HCT116 (cell line): Measurements from ENCODE around the gene MAOA. TPM values are rescaled to one million over a fixed set of nuclear protein-coding genes. Genes with fewer than 3 reads are reported as not detected.

ENCODE experiments used
- ATAC-seq: fragments of 200-7000 bp; cut with Tn5 transposase; 2 replicates; pipeline ENCODE4 v1.9.1; 2020; ENCODE audit warnings: mild to moderate bottlenecking, moderate library complexity
- BruUV-seq: library from RNA; stranded (reverse); fragments of 400-500 nt; replicated peaks from 2 replicates; lab custom pipeline; 2021; lab: Mats Ljungman, UMichigan
- CTCF ChIA-PET: fragments of 300-600 bp; sonication (Branson Sonifier 250); formaldehyde crosslinking; loops from one replicate; lab custom pipeline; 2021; ENCODE audit warnings: antibody characterized with exemption; lab: Charles Lee
- POLR2A ChIA-PET: fragments of 300-600, 350-600 bp; sonication (Branson Sonifier 250); formaldehyde crosslinking; loops from one replicate; lab custom pipeline; 2021; ENCODE audit warnings: antibody characterized with exemption; lab: Charles Lee
- RAD21 ChIA-PET, 2 experiments: fragments of 300-600 bp; sonication (Branson Sonifier 250); formaldehyde crosslinking; loops; one replicate each; lab custom pipeline; 2023; ENCODE audit warnings: low total read pairs in 2 of 2; ENCODE audit not compliant: uncharacterized antibody in 2 of 2, unreplicated experiment in 2 of 2, low non-redundant PET in 1 of 2; lab: Charles Lee
- DNase-seq: peaks from one replicate; pipeline ENCODE4 v3.0.0-alpha.2; 2010; ENCODE audit warnings: low read depth, low spot score
- H2AFZ ChIP-seq: fragments of 200-600 bp; shearing (Covaris generic), sonication (generic); 2 replicates; pipeline ENCODE4 v1.6.1; 2017; ENCODE audit warnings: low read depth, mixed run types, mixed read lengths, antibody characterized with exemption, low read length; ENCODE audit not compliant: poor library complexity, severe bottlenecking
- H3K27ac ChIP-seq: 2 replicates; pipeline ENCODE4 v1.5.1; 2012; ENCODE audit warnings: low read depth, low read length
- H3K27me3 ChIP-seq: fragments of 200-600 bp; sonication (generic); 2 replicates; pipeline ENCODE4 v1.6.1; 2016; ENCODE audit warnings: mixed run types, low read length, mixed read lengths; ENCODE audit not compliant: insufficient read depth
- H3K36me3 ChIP-seq, 2 experiments: fragments of 200-500 bp in 1 of 2; fragments of 200-600 bp in 1 of 2; sonication (Bioruptor generic) in 1 of 2; sonication (generic) in 1 of 2; 2 replicates each; pipeline versions ENCODE4 v1.5.1 to v1.6.1; 2014 to 2016; ENCODE audit warnings: low read length in 2 of 2, inconsistent platforms in 1 of 2, mixed read lengths in 1 of 2, mixed run types in 1 of 2; ENCODE audit not compliant: insufficient read depth in 2 of 2, control insufficient read depth in 1 of 2
- H3K4me1 ChIP-seq, 2 experiments: fragments of 200-600 bp in 1 of 2; sonication (generic) in 1 of 2; 2 replicates each; pipeline versions ENCODE4 v1.5.1 to v1.6.1; 2012 to 2017; ENCODE audit warnings: low read length in 2 of 2, inconsistent platforms in 1 of 2, mild to moderate bottlenecking in 1 of 2, mixed read lengths in 1 of 2, mixed run types in 1 of 2, moderate library complexity in 1 of 2; ENCODE audit not compliant: insufficient read depth in 2 of 2, control insufficient read depth in 1 of 2
- H3K4me2 ChIP-seq: fragments of 200-600 bp; sonication (generic); 2 replicates; pipeline ENCODE4 v1.6.1; 2017; ENCODE audit warnings: mixed run types, low read length, mixed read lengths
- H3K4me3 ChIP-seq, 2 experiments: fragments of 200-600 bp in 1 of 2; sonication (generic) in 1 of 2; replicated peaks in 1 of 2; 2 replicates each; pipeline ENCODE4 v1.5.1; 2011 to 2016; ENCODE audit warnings: low read length in 2 of 2, control low read depth in 1 of 2, low read depth in 1 of 2, mild to moderate bottlenecking in 1 of 2, mixed read lengths in 1 of 2, mixed run types in 1 of 2
- H3K79me2 ChIP-seq: fragments of 200-600 bp; sonication (generic); 2 replicates; pipeline ENCODE4 v1.6.1; 2017; ENCODE audit warnings: mild to moderate bottlenecking, mixed run types, low read length, moderate library complexity, mixed read lengths; ENCODE audit not compliant: insufficient read depth
- H3K9ac ChIP-seq: fragments of 200-600 bp; sonication (generic); 2 replicates; pipeline ENCODE4 v1.6.1; 2016; ENCODE audit warnings: low read length, mixed read lengths
- H3K9me2 ChIP-seq: fragments of 200-600 bp; sonication (generic), shearing (Covaris generic); 2 replicates; pipeline ENCODE4 v1.6.1; 2017; ENCODE audit warnings: mixed run types, mild to moderate bottlenecking, moderate library complexity; ENCODE audit not compliant: insufficient read depth
- H3K9me3 ChIP-seq, 2 experiments: fragments of 200-500 bp in 1 of 2; fragments of 200-600 bp in 1 of 2; sonication (Bioruptor generic) in 1 of 2; sonication (generic) in 1 of 2; 2 replicates each; pipeline ENCODE4 v1.6.1; 2014 to 2017; ENCODE audit warnings: low read length in 2 of 2, mixed read lengths in 2 of 2, inconsistent platforms in 1 of 2, low read depth in 1 of 2, mild to moderate bottlenecking in 1 of 2, mixed run types in 1 of 2, moderate library complexity in 1 of 2; ENCODE audit not compliant: control insufficient read depth in 1 of 2, insufficient read depth in 1 of 2
- H4K20me1 ChIP-seq: fragments of 200-600 bp; sonication (generic), shearing (Covaris generic); 2 replicates; pipeline ENCODE4 v1.6.1; 2017; ENCODE audit warnings: mixed run types, mild to moderate bottlenecking, moderate library complexity; ENCODE audit not compliant: insufficient read depth
- CEBPB ChIP-seq: IDR thresholded peaks from 2 replicates; pipeline ENCODE4 v1.6.1; 2012; ENCODE audit warnings: low read depth
- EGR1 ChIP-seq: IDR thresholded peaks from 2 replicates; pipeline ENCODE4 v1.6.1; 2012; ENCODE audit warnings: low read depth
- ELF1 ChIP-seq: IDR thresholded peaks from 2 replicates; pipeline ENCODE4 v1.6.1; 2012; ENCODE audit warnings: low read depth, borderline replicate concordance
- EZH2 ChIP-seq: fragments of 200-600 bp; sonication (generic); IDR thresholded peaks from 2 replicates; pipeline ENCODE4 v1.6.1; 2017; ENCODE audit warnings: antibody characterized with exemption, mixed run types
- FOSL1 ChIP-seq: IDR thresholded peaks from 2 replicates; pipeline ENCODE4 v1.6.1; 2012; ENCODE audit warnings: low read depth
- POLR2A ChIP-seq: IDR thresholded peaks from 2 replicates; pipeline ENCODE4 v1.7.0; 2011; ENCODE audit warnings: borderline replicate concordance; ENCODE audit not compliant: insufficient read depth, insufficient read length; ENCODE audit errors: extremely low read depth
- RAD21 ChIP-seq: IDR thresholded peaks from 2 replicates; pipeline ENCODE4 v1.6.1; 2012; ENCODE audit warnings: low read depth, mild to moderate bottlenecking
- SIN3A ChIP-seq: IDR thresholded peaks from 2 replicates; pipeline ENCODE4 v1.6.1; 2012; ENCODE audit warnings: low read depth
- SP1 ChIP-seq: IDR thresholded peaks from 2 replicates; pipeline ENCODE4 v1.6.1; 2012; ENCODE audit warnings: low read depth
- SRF ChIP-seq: IDR thresholded peaks from 2 replicates; pipeline ENCODE4 v1.6.1; 2012; ENCODE audit warnings: low read depth
- ZFX ChIP-seq: fragments of 450-650 bp; IDR thresholded peaks from 2 replicates; pipeline ENCODE4 v1.6.1; 2017
- intact Hi-C: fragments of 100-400 bp; cut with micrococcal nuclease; formaldehyde crosslinking; loops from 2 replicates; pipeline ENCODE4 v1.10.0; 2022
- total RNA-seq: library from RNA; stranded (reverse); gene quantifications from one replicate; pipeline ENCODE4 v1.2.1, GENCODE V29; 2021; ENCODE audit not compliant: unreplicated experiment
- TF ChIP-seq, protein P1 (sequence below): IDR thresholded peaks from 2 replicates; pipeline ENCODE4 v1.6.1; 2012
- TF ChIP-seq, protein P2 (sequence below): IDR thresholded peaks from 2 replicates; pipeline ENCODE4 v1.6.1; 2012; ENCODE audit warnings: low read depth
- TF ChIP-seq, protein P3 (sequence below): IDR thresholded peaks from 2 replicates; pipeline ENCODE4 v1.6.1; 2012
- TF ChIP-seq, protein P4 (sequence below), 3 experiments: fragments of 200-600 bp in 1 of 3; sonication (generic) in 1 of 3; IDR thresholded peaks in 2 of 3; conservative IDR thresholded peaks in 1 of 3; 2 replicates each; pipeline ENCODE4 v1.5.1; 2012 to 2017; ENCODE audit warnings: low read depth in 2 of 3, low read length in 2 of 3, antibody characterized with exemption in 1 of 3, borderline replicate concordance in 1 of 3, control low read depth in 1 of 3, mild to moderate bottlenecking in 1 of 3, mixed read lengths in 1 of 3, mixed run types in 1 of 3, moderate library complexity in 1 of 3; ENCODE audit not compliant: insufficient read depth in 1 of 3

MAOA gene
- total RNA-seq, 1 experiment from 2014 or later = 13.6 TPM

DNA sequence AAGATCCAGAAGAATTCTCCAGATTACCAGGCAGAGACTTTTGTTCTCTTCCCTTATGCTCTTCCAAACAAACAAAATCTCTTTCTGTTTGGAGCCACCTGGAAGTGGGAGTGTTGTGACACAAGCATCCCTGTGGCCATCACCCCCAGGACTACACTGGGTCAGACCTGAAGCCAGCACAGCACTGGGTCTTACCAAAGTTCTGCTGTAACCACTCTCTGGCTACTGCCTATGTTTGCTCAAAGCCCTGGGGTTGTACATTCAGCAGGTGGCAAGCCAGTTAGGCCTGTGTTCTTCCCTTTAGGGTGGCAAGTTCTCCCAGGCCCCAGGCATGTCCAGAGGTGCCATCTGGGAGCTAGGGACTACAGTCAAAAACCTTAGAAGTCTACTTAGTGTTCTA, 43.7 kb upstream of the MAOA start:
- TF ChIP-seq RAD21 = no peak
- no peak for TF ChIP-seq EGR1
- TF ChIP-seq EZH2 = no peak
- no peak for TF ChIP-seq POLR2A
- TF ChIP-seq SIN3A = no peak
- TF ChIP-seq, protein P1, sequence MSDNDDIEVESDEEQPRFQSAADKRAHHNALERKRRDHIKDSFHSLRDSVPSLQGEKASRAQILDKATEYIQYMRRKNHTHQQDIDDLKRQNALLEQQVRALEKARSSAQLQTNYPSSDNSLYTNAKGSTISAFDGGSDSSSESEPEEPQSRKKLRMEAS = no peak
- TF ChIP-seq, protein P2, sequence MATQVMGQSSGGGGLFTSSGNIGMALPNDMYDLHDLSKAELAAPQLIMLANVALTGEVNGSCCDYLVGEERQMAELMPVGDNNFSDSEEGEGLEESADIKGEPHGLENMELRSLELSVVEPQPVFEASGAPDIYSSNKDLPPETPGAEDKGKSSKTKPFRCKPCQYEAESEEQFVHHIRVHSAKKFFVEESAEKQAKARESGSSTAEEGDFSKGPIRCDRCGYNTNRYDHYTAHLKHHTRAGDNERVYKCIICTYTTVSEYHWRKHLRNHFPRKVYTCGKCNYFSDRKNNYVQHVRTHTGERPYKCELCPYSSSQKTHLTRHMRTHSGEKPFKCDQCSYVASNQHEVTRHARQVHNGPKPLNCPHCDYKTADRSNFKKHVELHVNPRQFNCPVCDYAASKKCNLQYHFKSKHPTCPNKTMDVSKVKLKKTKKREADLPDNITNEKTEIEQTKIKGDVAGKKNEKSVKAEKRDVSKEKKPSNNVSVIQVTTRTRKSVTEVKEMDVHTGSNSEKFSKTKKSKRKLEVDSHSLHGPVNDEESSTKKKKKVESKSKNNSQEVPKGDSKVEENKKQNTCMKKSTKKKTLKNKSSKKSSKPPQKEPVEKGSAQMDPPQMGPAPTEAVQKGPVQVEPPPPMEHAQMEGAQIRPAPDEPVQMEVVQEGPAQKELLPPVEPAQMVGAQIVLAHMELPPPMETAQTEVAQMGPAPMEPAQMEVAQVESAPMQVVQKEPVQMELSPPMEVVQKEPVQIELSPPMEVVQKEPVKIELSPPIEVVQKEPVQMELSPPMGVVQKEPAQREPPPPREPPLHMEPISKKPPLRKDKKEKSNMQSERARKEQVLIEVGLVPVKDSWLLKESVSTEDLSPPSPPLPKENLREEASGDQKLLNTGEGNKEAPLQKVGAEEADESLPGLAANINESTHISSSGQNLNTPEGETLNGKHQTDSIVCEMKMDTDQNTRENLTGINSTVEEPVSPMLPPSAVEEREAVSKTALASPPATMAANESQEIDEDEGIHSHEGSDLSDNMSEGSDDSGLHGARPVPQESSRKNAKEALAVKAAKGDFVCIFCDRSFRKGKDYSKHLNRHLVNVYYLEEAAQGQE = no peak
- TF ChIP-seq ELF1 = no peak
- TF ChIP-seq, protein P3, sequence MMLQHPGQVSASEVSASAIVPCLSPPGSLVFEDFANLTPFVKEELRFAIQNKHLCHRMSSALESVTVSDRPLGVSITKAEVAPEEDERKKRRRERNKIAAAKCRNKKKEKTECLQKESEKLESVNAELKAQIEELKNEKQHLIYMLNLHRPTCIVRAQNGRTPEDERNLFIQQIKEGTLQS = no peak
- no peak for TF ChIP-seq FOSL1
- TF ChIP-seq, protein P4, sequence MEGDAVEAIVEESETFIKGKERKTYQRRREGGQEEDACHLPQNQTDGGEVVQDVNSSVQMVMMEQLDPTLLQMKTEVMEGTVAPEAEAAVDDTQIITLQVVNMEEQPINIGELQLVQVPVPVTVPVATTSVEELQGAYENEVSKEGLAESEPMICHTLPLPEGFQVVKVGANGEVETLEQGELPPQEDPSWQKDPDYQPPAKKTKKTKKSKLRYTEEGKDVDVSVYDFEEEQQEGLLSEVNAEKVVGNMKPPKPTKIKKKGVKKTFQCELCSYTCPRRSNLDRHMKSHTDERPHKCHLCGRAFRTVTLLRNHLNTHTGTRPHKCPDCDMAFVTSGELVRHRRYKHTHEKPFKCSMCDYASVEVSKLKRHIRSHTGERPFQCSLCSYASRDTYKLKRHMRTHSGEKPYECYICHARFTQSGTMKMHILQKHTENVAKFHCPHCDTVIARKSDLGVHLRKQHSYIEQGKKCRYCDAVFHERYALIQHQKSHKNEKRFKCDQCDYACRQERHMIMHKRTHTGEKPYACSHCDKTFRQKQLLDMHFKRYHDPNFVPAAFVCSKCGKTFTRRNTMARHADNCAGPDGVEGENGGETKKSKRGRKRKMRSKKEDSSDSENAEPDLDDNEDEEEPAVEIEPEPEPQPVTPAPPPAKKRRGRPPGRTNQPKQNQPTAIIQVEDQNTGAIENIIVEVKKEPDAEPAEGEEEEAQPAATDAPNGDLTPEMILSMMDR (IDR thresholded peaks at IDR 0.05 in 2 of 3, conservative IDR thresholded peaks at IDR 0.05 in 1 of 3; ENCODE audit: borderline replicate concordance in 1 of 3, insufficient read depth in 1 of 3, low read depth in 2 of 3, low read length in 2 of 3) = no peak
- TF ChIP-seq SP1 = no peak
- TF ChIP-seq CEBPB = no peak
- no peak for TF ChIP-seq SRF
- TF ChIP-seq ZFX = no peak
- no peaks in the 10 kb centered on the region for H3K4me1 ChIP-seq
- H3K9ac ChIP-seq = no peak overlapping the region
- ChIA-PET RAD21 (no interaction called here), CTCF (no interaction called here), POLR2A (no interaction called here)
- no peak overlapping the region for H2AFZ ChIP-seq
- intact Hi-C loops = no loop called here
- H3K4me2 ChIP-seq = no peak overlapping the region
- no peak overlapping the region for H3K27ac ChIP-seq
- no peaks in the 10 kb centered on the region for H3K27me3 ChIP-seq
- DNase-seq (no peak), ATAC-seq (no peak)
- H3K9me2 ChIP-seq = no peaks in the 10 kb centered on the region
- no peaks in the 10 kb centered on the region for H3K9me3 ChIP-seq
- no peaks in the 10 kb centered on the region for H4K20me1 ChIP-seq
- no peak overlapping the region for H3K4me3 ChIP-seq
- BruUV-seq = no TSS peak
- no peaks in the 10 kb centered on the region for H3K79me2 ChIP-seq
- H3K36me3 ChIP-seq = no peaks in the 10 kb centered on the region
